ENCODE measurements around the gene PBRM1. TPM values are rescaled to one million over a fixed set of nuclear protein-coding genes. Genes with fewer than 3 reads are reported as not detected.

PBRM1 gene
- total and polyA plus RNA-seq, 2 donors (not counting 3 experiments of a cell fraction or from before 2014, with no cell fraction given), result 26.7 to 87.1 TPM

DNA sequence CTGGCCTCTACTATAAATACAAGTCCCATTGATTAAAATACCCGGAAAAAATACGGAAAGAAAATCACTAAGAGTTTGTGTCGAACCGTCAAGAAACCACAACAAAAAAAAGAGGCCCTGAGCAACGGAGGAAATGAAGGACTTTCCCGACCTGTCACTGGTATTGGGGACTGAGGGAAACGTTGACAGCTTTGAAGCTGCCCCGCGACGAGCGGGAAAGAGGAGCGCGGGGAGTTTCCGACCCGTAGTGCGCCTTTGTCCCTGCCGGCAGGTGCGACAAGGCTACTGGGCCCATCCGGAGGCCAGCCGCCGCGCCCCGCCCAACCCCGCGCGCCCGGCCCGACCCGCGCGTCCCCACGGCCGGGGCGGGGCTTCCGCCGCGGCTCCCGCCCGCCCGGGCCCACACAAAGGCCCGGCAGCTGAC lies 416 bp downstream of the PBRM1 start:
- Histone ChIP-seq H4K20me1 (replicated peaks; ENCODE audit: control insufficient read depth, extremely low read depth, insufficient read depth, low read length) (peaks cover 2% of the 10 kb centered on the region), H3K9me3 (replicated peaks; ENCODE audit: control insufficient read depth, insufficient read depth, low read length) (no peaks in the 10 kb centered on the region), H3K4me3 (replicated peaks in 1 of 3; ENCODE audit: insufficient read depth in 1 of 3, low read depth in 1 of 3, low read length in 3 of 3) (peak overlapping the region; percentile 97 to 99 (median 99)), H3K9ac (replicated peaks; ENCODE audit: extremely low read depth, insufficient read depth, low read length) (peak overlapping the region; percentile 98), H2AFZ (ENCODE audit: low read depth, low read length) (peak overlapping the region; percentile 67), H3K4me1 (ENCODE audit: control insufficient read depth, extremely low read depth, insufficient read depth, low read length) (peaks cover 18% of the 10 kb centered on the region), H3K27me3 (ENCODE audit: control insufficient read depth in 2 of 2, insufficient read depth in 2 of 2, low read length in 2 of 2) (no peaks in the 10 kb centered on the region), H3K9me1 (replicated peaks; ENCODE audit: control insufficient read depth, extremely low read depth, insufficient read depth, low read length) (no peaks in the 10 kb centered on the region), H3K4me2 (ENCODE audit: insufficient read depth, low read length) (peak overlapping the region; percentile 96), H3K36me3 (ENCODE audit: control insufficient read depth in 2 of 2, extremely low read depth in 1 of 2, insufficient read depth in 2 of 2, low read length in 2 of 2) (peaks cover 18 to 20% of the 10 kb centered on the region in 2 experiments), H3K27ac (ENCODE audit: insufficient read depth, low read depth, low read length) (peak overlapping the region; percentile 94), H3K79me2 (ENCODE audit: control insufficient read depth, insufficient read depth, low read length) (peaks cover 92% of the 10 kb centered on the region)
- BruUV-seq (replicated peaks), result no TSS peak
- FAIRE-seq (peak; percentile 4), DNase-seq (ENCODE audit: low read depth, low spot score) (peak; percentile 61)
- ChIA-PET POLR2A (no interaction called here), CTCF (no interaction called here)
- TF ChIP-seq FOS (IDR thresholded peaks at IDR 0.05; ENCODE audit: borderline replicate concordance, insufficient read depth, low read length), result no peak
- TF ChIP-seq MYC (IDR thresholded peaks at IDR 0.05; ENCODE audit: low read depth, low read length), result no peak
- no peak for TF ChIP-seq GATA2 (IDR thresholded peaks at IDR 0.05; ENCODE audit: insufficient read depth, insufficient read length, low read depth, low read length)
- no peak for TF ChIP-seq JUN (IDR thresholded peaks at IDR 0.05; ENCODE audit: borderline replicate concordance, insufficient read depth, insufficient read length, low read depth)
- TF ChIP-seq, protein P1, sequence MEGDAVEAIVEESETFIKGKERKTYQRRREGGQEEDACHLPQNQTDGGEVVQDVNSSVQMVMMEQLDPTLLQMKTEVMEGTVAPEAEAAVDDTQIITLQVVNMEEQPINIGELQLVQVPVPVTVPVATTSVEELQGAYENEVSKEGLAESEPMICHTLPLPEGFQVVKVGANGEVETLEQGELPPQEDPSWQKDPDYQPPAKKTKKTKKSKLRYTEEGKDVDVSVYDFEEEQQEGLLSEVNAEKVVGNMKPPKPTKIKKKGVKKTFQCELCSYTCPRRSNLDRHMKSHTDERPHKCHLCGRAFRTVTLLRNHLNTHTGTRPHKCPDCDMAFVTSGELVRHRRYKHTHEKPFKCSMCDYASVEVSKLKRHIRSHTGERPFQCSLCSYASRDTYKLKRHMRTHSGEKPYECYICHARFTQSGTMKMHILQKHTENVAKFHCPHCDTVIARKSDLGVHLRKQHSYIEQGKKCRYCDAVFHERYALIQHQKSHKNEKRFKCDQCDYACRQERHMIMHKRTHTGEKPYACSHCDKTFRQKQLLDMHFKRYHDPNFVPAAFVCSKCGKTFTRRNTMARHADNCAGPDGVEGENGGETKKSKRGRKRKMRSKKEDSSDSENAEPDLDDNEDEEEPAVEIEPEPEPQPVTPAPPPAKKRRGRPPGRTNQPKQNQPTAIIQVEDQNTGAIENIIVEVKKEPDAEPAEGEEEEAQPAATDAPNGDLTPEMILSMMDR (IDR thresholded peaks at IDR 0.05; ENCODE audit: extremely low read depth in 1 of 2, insufficient read depth in 1 of 2, low read depth in 1 of 2, low read length in 2 of 2), result no peak
- TF ChIP-seq POLR2A (IDR thresholded peaks at IDR 0.05; ENCODE audit: low read depth, low read length), result no peak
- no peak for TF ChIP-seq POLR2AphosphoS5 (IDR thresholded peaks at IDR 0.05; ENCODE audit: insufficient read depth, low read depth, low read length)
- TF ChIP-seq, protein P2, sequence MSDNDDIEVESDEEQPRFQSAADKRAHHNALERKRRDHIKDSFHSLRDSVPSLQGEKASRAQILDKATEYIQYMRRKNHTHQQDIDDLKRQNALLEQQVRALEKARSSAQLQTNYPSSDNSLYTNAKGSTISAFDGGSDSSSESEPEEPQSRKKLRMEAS (IDR thresholded peaks at IDR 0.05; ENCODE audit: insufficient read depth, insufficient read length), result no peak
- TF ChIP-seq EZH2 (IDR thresholded peaks at IDR 0.05; ENCODE audit: borderline replicate concordance, low read depth, low read length, severe bottlenecking), result no peak
- intact Hi-C loops (cut with micrococcal nuclease) (loop anchor here (2.0 to 10.0 kb wide), 2 partner anchors 14 to 210 kb away; no protein-coding TSS in a partner anchor), dilution Hi-C loops (cut with MboI; ENCODE audit: extremely low pct_ligation_motif_present, low sequenced_read_pairs) (no loop called here)
